ENCODE results near the gene PPP6R2.

PPP6R2 gene

DNA sequence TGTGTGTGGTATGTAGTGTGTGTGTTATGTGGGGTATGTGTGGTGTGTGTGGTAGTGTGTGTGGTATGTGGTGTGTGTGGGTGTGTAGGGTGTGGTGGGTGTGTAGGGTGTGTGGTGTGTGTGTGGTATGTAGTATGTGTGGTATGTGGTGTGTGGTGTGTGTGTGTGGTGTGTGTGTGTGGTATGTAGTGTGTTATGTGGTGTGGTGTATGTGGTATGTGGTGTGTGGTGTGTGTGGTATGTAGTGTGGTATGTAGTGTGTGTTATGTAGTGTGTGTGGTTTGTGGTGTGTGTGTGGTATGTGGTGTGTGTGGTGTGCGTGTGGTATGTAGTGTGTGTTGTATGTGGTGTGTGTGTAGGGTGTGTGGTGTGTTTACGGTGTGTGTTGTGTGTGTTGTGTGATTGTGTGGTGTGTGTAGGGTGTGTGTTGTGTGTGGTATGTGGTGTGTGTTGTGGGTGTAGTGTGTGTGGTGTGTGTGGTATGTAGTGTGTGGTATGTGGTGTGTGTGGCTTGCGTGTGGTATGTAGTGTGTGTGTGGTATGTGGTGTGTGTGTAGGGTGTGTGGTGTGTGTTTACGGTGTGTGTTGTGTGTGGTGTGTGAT, 4.2 kb upstream of the PPP6R2 start:
- peak in 1 of 3 donors; percentile 28 for DNase-seq
- peaks cover 0 to 13% (median 11%) of the 10 kb centered on the region in 4 experiments for H3K4me1 ChIP-seq (ENCODE audit: control extremely low read depth in 1 of 4, control insufficient read depth in 4 of 4, insufficient read depth in 4 of 4, low read length in 3 of 4)
- WGBS (ENCODE audit: insufficient coverage): 100% methylated on average over 2 of the region's 4 CpGs
- ChIA-PET POLR2A (no interaction called here), CTCF (no interaction called here)
- no peaks in the 10 kb centered on the region for H3K9me3 ChIP-seq (ENCODE audit: control extremely low read depth in 1 of 5, control insufficient read depth in 4 of 5, insufficient read depth in 2 of 5, low read depth in 1 of 5, low read length in 4 of 5)
- H3K36me3 ChIP-seq (ENCODE audit: control insufficient read depth in 4 of 4, insufficient read depth in 4 of 4, low read length in 3 of 4): no peaks in the 10 kb centered on the region
- no peak overlapping the region for H3K27ac ChIP-seq (ENCODE audit: insufficient read depth in 1 of 2, low read depth in 1 of 2, low read length in 2 of 2, poor library complexity in 1 of 2, severe bottlenecking in 2 of 2)
- no peak overlapping the region for H3K4me3 ChIP-seq (ENCODE audit: control insufficient read depth in 1 of 7, extremely low read depth in 1 of 7, insufficient read depth in 4 of 7, low read depth in 2 of 7, low read length in 6 of 7)
- H3K27me3 ChIP-seq (replicated peaks in 2 of 5; ENCODE audit: control insufficient read depth in 4 of 5, insufficient read depth in 5 of 5, low read length in 4 of 5): no peaks in the 10 kb centered on the region

GRCh38 chr22:50339945-50340879, 2.9 kb upstream of the PPP6R2 start:
- POLR2A ChIA-PET: interaction anchor here (1.2 kb wide), 1 partner anchor 12 kb away, joined by 5 read pairs; no protein-coding TSS in a partner anchor
- H3K4me1 ChIP-seq (ENCODE audit: control extremely low read depth in 1 of 4, control insufficient read depth in 4 of 4, insufficient read depth in 4 of 4, low read length in 3 of 4): peaks cover 0 to 13% (median 11%) of the 10 kb centered on the region in 4 experiments
- no peaks in the 10 kb centered on the region for H3K27me3 ChIP-seq (replicated peaks in 2 of 5; ENCODE audit: control insufficient read depth in 4 of 5, insufficient read depth in 5 of 5, low read length in 4 of 5)
- H3K27ac ChIP-seq (ENCODE audit: insufficient read depth in 1 of 2, low read depth in 1 of 2, low read length in 2 of 2, poor library complexity in 1 of 2, severe bottlenecking in 2 of 2): no peak overlapping the region
- CTCF ChIA-PET: interaction anchor here (0.7 to 3.0 kb wide), 14 partner anchors 11 to 89 kb away, joined by 3 to 46 read pairs (median 9); partner anchors contain the start of genes DENND6B and HDAC10
- WGBS (ENCODE audit: insufficient coverage): 77% methylated on average over 4 of the region's 12 CpGs
- H3K9me3 ChIP-seq (ENCODE audit: control extremely low read depth in 1 of 5, control insufficient read depth in 4 of 5, insufficient read depth in 2 of 5, low read depth in 1 of 5, low read length in 4 of 5): no peaks in the 10 kb centered on the region
- DNase-seq: peak; percentile 59 to 75 (median 64)
- H3K36me3 ChIP-seq (ENCODE audit: control insufficient read depth in 4 of 4, insufficient read depth in 4 of 4, low read length in 3 of 4): no peaks in the 10 kb centered on the region
- H3K4me3 ChIP-seq (ENCODE audit: control insufficient read depth in 1 of 7, extremely low read depth in 1 of 7, insufficient read depth in 4 of 7, low read depth in 2 of 7, low read length in 6 of 7): no peak overlapping the region

DNA sequence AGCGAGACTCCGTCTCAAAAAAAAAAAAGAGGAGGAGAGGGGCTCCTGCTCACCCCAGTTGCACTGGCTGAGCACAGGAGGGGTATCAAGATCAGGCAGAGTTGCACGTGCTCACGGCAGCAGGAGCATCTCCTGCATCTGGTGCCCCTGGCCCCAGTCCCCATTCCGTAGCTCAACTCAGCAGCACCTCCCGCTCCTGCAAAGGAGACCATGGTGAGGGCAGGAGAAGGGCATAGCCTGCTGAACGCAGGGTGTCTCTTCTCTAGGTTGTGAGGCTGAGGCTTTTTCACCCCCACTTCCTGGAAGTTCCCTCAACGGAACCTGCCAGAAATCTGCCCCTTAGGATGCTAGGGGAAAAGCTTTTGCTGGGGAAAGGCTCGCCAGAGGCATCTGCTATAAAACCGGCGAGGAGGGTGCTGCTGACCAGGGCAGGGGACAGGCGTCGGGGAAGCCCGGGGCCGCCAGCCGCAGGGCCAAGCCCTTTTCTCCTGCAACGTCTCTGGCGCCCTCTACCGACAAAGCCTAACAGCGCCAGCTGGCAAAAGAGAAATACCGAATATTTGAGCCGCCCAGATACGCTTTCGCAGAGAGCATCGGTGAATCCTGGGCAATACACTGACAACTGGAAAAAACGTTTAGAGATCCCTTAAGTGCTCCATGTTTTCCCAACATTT, 1.0 kb upstream of the PPP6R2 start:
- DNase-seq: peak; percentile 78 to 89 (median 88)
- Histone ChIP-seq H3K27me3 (replicated peaks in 2 of 5; ENCODE audit: control insufficient read depth in 4 of 5, insufficient read depth in 5 of 5, low read length in 4 of 5) (no peaks in the 10 kb centered on the region), H3K4me1 (ENCODE audit: control extremely low read depth in 1 of 4, control insufficient read depth in 4 of 4, insufficient read depth in 4 of 4, low read length in 3 of 4) (peaks cover 0 to 17% (median 16%) of the 10 kb centered on the region in 4 experiments), H3K9me3 (ENCODE audit: control extremely low read depth in 1 of 5, control insufficient read depth in 4 of 5, insufficient read depth in 2 of 5, low read depth in 1 of 5, low read length in 4 of 5) (no peaks in the 10 kb centered on the region), H3K4me3 (ENCODE audit: control insufficient read depth in 1 of 7, extremely low read depth in 1 of 7, insufficient read depth in 4 of 7, low read depth in 2 of 7, low read length in 6 of 7) (peak overlapping the region; percentile 12 to 86 (median 78)), H3K27ac (ENCODE audit: insufficient read depth in 1 of 2, low read depth in 1 of 2, low read length in 2 of 2, poor library complexity in 1 of 2, severe bottlenecking in 2 of 2) (peak overlapping the region in 1 of 2 experiments; percentile 89), H3K36me3 (ENCODE audit: control insufficient read depth in 4 of 4, insufficient read depth in 4 of 4, low read length in 3 of 4) (peaks cover 0 to 6% (median 2%) of the 10 kb centered on the region in 4 experiments)
- ChIA-PET POLR2A (interaction anchor here (0.6 to 0.8 kb wide), 2 partner anchors 9 to 66 kb away, joined by 3 read pairs; no protein-coding TSS in a partner anchor), CTCF (interaction anchor here (0.7 to 3.0 kb wide), 22 partner anchors 10 to 278 kb away, joined by 3 to 46 read pairs (median 6); partner anchors contain the start of genes DENND6B and HDAC10)
- 9% methylated on average over 19 of the region's 26 CpGs for WGBS (ENCODE audit: insufficient coverage)

- POLR2A ChIA-PET: no interaction called here
- Histone ChIP-seq H3K27ac (ENCODE audit: insufficient read depth in 1 of 2, low read depth in 1 of 2, low read length in 2 of 2, poor library complexity in 1 of 2, severe bottlenecking in 2 of 2) (peak overlapping the region; percentile 61 to 89), H3K27me3 (replicated peaks in 2 of 5; ENCODE audit: control insufficient read depth in 4 of 5, insufficient read depth in 5 of 5, low read length in 4 of 5) (no peaks in the 10 kb centered on the region), H3K36me3 (ENCODE audit: control insufficient read depth in 4 of 4, insufficient read depth in 4 of 4, low read length in 3 of 4) (peaks cover 0 to 20% (median 5%) of the 10 kb centered on the region in 4 experiments), H3K4me1 (ENCODE audit: control extremely low read depth in 1 of 4, control insufficient read depth in 4 of 4, insufficient read depth in 4 of 4, low read length in 3 of 4) (peaks cover 0 to 17% (median 16%) of the 10 kb centered on the region in 4 experiments), H3K9me3 (ENCODE audit: control extremely low read depth in 1 of 5, control insufficient read depth in 4 of 5, insufficient read depth in 2 of 5, low read depth in 1 of 5, low read length in 4 of 5) (no peaks in the 10 kb centered on the region), H3K4me3 (ENCODE audit: control insufficient read depth in 1 of 7, extremely low read depth in 1 of 7, insufficient read depth in 4 of 7, low read depth in 2 of 7, low read length in 6 of 7) (peak overlapping the region; percentile 72 to 86 (median 78))
- CTCF ChIA-PET: interaction anchor here (0.6 kb wide), 1 partner anchor 12 kb away, joined by 4 read pairs; no protein-coding TSS in a partner anchor
- peak in 1 of 3 donors; percentile 34 for DNase-seq
- no CpG with 5 or more reads among the region's 9 CpGs for WGBS (ENCODE audit: insufficient coverage)
Measured at GRCh38 chr22:50343541-50343935, 411 bp downstream of the PPP6R2 start.

GRCh38 chr22:50346470-50346869, 3.3 kb downstream of the PPP6R2 start:
- H3K27ac ChIP-seq (ENCODE audit: insufficient read depth in 1 of 2, low read depth in 1 of 2, low read length in 2 of 2, poor library complexity in 1 of 2, severe bottlenecking in 2 of 2): no peak overlapping the region
- H3K4me3 ChIP-seq (ENCODE audit: control insufficient read depth in 1 of 7, extremely low read depth in 1 of 7, insufficient read depth in 4 of 7, low read depth in 2 of 7, low read length in 6 of 7): no peak overlapping the region
- ChIA-PET POLR2A (no interaction called here), CTCF (interaction anchor here (2.3 kb wide), 1 partner anchor 20 kb away, joined by 6 read pairs; no protein-coding TSS in a partner anchor)
- 87% methylated on average over 6 of the region's 8 CpGs for WGBS (ENCODE audit: insufficient coverage)
- peaks cover 0 to 17% (median 16%) of the 10 kb centered on the region in 4 experiments for H3K4me1 ChIP-seq (ENCODE audit: control extremely low read depth in 1 of 4, control insufficient read depth in 4 of 4, insufficient read depth in 4 of 4, low read length in 3 of 4)
- peaks cover 0 to 25% (median 6%) of the 10 kb centered on the region in 4 experiments for H3K36me3 ChIP-seq (ENCODE audit: control insufficient read depth in 4 of 4, insufficient read depth in 4 of 4, low read length in 3 of 4)
- H3K9me3 ChIP-seq (ENCODE audit: control extremely low read depth in 1 of 5, control insufficient read depth in 4 of 5, insufficient read depth in 2 of 5, low read depth in 1 of 5, low read length in 4 of 5): no peaks in the 10 kb centered on the region
- no peaks in the 10 kb centered on the region for H3K27me3 ChIP-seq (replicated peaks in 2 of 5; ENCODE audit: control insufficient read depth in 4 of 5, insufficient read depth in 5 of 5, low read length in 4 of 5)
- no peak for DNase-seq

DNA sequence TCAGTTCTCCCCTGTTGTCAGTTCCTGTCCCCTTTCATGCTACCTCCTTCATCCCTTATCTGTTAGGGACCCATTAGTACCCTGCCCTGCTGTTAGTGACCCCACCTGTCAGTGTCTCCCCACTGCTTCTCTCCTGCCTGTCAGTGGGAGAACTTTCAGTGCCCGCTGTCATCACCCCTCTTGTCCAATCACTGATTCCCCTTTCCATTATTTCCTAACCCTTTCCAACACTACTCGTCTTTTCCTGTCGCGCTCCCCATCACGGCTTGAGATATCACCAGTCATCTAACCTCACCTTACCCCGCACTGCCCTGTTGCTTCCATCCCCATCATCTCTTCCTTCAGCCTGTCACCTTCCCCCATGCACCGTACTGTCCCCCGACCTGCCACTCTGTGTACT, 4.0 kb downstream of the PPP6R2 start:
- Histone ChIP-seq H3K27ac (ENCODE audit: insufficient read depth in 1 of 2, low read depth in 1 of 2, low read length in 2 of 2, poor library complexity in 1 of 2, severe bottlenecking in 2 of 2) (no peak overlapping the region), H3K27me3 (replicated peaks in 2 of 5; ENCODE audit: control insufficient read depth in 4 of 5, insufficient read depth in 5 of 5, low read length in 4 of 5) (no peaks in the 10 kb centered on the region), H3K9me3 (ENCODE audit: control extremely low read depth in 1 of 5, control insufficient read depth in 4 of 5, insufficient read depth in 2 of 5, low read depth in 1 of 5, low read length in 4 of 5) (no peaks in the 10 kb centered on the region), H3K36me3 (ENCODE audit: control insufficient read depth in 4 of 4, insufficient read depth in 4 of 4, low read length in 3 of 4) (peaks cover 1 to 27% (median 7%) of the 10 kb centered on the region in 4 experiments), H3K4me1 (ENCODE audit: control extremely low read depth in 1 of 4, control insufficient read depth in 4 of 4, insufficient read depth in 4 of 4, low read length in 3 of 4) (peaks cover 0 to 13% (median 12%) of the 10 kb centered on the region in 4 experiments), H3K4me3 (ENCODE audit: control insufficient read depth in 1 of 7, extremely low read depth in 1 of 7, insufficient read depth in 4 of 7, low read depth in 2 of 7, low read length in 6 of 7) (no peak overlapping the region)
- 88% methylated on average over 8 of the region's 8 CpGs for WGBS (ENCODE audit: insufficient coverage)
- ChIA-PET POLR2A (no interaction called here), CTCF (interaction anchor here (2.3 kb wide), 1 partner anchor 19 kb away, joined by 6 read pairs; no protein-coding TSS in a partner anchor)
- no peak for DNase-seq
